NOMO-1 treated with DMSO at 0.1 percent for 48 hours (cell line): ENCODE data around the gene ESX1.
"Not testable (repeated sequence)": the region's sequence is repeated elsewhere in the genome, so short reads cannot be mapped to it uniquely, and the experiment has no call there.

ENCODE experiments used
- DNase-seq: peaks from one replicate; lab custom pipeline; 2025; ENCODE audit not compliant: unreplicated experiment; lab: John Stamatoyannopoulos, UW

ESX1 gene

DNA sequence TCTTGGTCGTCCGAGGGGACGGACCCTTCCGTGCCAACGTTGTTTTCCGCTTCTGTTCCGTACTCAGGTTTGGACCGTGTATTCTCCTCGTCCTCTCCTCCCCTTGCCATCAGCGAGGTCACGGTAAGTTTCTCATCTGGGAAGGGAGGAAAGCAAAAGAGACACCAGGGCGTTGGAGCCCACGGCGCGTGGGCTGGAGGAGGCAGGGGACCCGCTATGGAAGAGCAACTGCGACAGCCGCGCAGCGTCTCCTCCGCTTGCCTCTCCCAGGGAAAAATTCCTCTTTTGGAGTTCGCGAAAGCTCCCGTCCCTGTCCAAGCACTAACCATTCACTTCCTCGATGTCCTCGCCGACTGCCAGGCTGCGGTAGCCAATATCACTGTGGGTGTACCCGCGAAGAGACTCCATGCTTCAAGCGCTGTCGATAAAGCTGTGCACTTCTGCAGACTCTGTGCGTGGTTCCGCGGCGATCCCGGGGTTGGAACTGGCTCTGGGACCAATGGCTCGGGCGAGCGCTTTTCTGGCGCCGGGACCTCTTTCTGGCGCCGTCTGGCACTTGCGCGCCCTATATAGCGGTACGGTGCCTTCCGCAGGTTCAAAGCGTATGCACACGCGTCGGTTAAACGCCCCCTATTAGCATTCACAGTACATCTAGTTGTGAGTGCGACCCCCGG lies at the start of gene ESX1:
TSS of gene ESX1 (minus strand) at position 492 of the 674 bp plus-strand sequence. CDS start at position 408, 84 bp downstream.
- no peak for DNase-seq

DNA sequence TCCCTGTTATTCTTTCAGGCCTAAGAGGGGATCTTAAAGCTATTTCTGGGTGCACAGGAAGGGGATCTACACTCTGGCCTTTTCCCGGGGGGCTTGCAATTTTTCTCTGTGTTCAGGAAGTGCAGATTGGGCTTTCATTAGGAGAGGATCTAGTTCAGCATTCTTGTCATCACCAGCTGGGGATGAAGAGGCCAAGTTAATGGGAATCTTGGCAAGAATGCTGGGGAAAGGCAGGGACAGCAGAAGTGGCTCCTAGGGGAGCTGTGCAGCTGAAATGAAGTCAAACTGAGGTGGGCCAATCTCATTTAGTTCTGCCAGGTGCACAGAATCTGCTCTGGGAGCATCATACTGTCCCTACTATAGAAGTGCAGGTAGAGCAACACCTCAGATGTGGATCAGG lies 40.9 kb upstream of the ESX1 start:
- no peak for DNase-seq

DNA sequence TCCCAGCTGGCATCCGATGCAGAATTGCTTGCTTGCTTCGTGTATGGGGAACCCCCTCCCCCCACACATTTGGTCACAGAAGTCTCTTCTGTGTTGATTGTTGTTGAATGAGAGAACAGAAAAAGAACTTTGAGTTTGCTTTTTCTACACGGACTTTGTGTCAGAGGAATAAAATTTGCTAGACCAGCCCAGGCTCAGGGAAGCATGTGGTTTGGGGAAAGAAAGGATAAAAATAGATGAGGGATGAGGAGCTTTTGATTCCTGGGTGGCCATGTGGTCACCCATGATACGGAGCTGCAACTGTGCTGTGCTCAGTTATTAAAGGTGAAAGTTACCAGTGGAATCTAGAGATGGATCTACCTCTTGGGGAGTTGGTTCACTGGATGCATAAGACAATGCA lies 34.2 kb upstream of the ESX1 start:
- DNase-seq: no peak

DNA sequence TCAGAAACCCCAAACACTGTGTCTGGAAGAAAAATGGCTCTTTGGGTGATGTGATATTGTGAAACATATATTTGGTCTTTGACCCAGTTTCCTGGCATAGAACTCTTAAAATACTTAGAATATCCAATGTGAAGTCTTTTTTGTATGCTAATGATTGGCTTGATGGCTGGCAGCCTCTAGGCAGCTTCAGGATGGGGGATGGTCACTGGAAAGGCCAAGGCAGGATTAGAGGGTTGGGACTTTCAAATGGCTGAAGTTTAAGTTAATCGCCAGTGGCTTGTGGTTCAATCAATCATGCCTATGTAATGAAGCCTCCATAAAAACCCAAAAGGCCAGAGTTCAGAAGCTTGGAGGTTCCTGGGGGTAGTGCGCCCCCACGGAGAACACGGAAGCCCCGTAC lies 33.5 kb upstream of the ESX1 start:
- no peak for DNase-seq

DNA sequence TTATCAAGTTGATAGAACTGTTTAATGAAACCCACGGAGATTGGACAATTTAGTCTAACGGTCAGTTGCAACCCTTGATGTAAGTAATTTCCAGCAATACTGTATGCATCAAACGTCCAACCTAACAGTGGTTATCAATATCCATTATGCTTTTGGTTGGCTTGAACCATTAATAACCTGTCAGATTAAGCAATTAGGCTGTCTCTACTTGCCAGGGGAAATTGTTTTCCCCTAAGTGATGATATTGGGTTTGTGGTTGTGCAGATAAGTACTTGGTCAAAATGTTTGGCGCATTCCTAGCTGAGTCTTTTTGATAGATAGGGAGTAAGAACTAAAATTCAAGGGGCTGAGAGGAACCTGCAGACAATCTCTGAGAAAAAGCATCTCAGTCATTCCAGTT lies 30.5 kb upstream of the ESX1 start:
- no peak for DNase-seq

DNA sequence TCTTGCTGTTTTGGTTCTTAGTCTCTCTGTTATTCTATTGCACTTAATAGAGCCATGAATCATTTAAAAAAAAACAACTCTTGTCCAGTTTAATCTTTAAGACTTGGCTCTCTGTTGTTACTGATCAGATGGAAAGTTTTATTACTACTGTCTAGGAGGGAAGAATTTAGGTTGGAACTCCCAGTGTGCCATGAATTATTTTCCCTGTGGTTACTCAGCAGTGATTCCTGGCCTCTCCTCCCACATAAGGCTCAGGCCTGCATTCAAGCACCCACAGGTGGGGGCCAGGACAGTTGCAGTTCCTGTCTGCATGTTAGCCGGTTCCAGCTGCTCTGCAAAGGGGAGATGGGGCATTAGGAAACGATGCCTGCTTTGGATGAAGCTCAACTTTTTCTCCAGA lies 29.8 kb upstream of the ESX1 start:
- no peak for DNase-seq

DNA sequence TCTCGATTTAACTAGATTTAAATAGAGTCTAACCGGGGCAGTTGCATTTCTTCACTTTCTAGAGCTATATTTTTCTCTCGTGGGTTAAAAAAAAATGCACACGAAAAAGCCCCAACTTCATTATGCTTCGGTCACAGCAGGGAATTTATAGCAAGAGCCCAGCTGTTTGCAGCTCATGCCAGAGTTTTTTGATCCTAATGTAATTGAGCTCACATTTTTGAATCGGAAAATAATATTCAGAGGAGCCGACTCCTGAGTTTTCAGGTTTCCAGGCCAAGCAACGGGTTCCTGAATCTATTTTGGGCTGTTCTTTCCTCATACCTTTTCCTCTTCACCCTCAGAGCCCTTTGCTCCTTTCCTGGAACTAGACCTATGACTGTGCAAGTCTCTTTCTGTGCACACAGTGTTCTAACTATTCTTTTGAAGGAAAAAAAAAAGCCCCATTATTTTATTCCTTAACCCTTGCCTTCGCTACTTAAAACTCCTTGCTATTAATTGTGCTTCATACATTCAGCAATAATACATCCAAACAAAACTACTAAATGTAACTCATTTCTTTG lies 27.5 kb upstream of the ESX1 start:
- no peak for DNase-seq

DNA sequence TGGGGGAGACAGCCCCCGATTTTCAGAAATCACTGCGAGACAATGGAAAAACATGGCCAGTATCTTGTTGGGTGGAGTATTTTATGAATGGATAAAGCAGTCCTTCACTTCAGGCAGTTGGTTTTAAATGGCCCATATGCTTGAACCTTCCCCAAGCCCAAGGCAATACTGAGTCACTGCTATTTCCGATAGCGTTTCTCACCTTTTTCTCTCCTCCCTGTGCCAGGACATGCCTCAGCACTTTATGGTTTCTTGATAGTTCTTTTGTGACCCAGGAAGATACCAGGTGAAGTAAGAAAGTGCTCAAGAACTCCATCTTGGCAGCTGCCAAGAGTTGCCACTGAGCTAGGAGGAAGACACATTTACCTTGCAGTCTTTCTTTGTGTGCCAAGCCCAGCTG lies 26.8 kb upstream of the ESX1 start:
- DNase-seq: no peak

DNA sequence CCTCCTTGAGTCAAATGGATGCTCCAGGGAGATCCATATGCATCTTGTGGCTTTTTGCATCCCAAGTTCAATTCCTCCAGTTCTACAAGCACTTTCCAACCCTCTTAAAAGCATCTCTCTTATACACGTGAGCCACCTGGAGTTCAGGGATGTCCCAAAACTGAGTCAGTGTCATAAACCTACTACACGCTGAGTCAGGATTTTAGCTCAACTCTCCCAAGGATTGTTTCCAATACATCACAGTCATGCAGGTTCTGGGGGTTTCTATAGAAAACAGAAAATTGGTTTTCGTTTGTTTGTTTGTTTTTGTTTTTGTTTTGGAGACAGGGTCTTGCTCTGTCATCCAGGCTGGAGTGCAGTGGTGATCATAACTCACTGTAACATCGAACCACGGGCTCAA lies 25.9 kb upstream of the ESX1 start:
- no peak for DNase-seq

DNA sequence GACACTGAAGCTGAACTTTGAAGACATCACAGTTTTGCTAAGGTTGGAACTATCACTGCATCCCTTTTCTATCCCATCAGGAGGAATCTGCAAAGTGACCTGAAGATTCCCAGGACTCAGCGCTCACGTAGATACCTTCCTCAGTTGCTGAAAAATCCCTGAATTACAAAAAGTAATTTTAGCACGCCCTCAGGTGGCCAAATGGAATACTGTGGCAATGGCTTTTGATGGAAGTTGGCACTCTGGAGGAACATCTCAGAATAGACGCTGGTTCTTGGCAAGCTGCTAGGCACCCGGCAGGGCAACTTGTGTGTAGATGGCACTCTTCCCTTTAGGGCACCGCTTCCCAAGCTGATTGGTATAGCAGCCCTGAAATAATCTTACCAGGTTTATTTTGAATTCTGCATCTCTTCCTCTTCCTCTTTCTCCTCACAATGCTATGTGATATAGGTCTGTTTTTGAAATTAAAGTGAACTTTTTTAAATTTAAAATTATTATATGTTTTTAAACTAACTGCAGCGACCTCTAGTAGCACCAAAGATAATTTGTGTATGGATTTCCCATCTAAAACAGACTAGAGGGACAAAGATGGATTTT lies 16.3 kb upstream of the ESX1 start:
- DNase-seq: no peak

DNA sequence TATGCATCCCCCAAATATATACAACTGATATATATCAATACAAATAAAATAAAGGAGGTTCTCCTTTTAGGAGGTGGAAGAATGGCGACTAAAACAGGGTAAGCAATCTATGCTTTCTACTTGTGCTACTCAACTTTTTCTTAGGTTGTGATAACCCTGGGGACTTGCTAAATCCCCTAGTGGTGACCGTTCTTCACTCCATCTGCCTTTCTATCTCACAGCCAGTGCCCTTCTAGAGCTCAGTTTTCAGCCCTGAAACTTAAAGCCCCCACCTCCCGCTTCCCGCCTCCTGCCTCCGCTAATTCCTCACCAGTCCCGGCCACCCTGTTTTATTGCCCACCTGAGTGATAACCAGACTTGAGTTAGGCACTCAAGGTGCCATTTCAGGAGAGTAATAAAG lies 15.5 kb upstream of the ESX1 start:
- DNase-seq: no peak

DNA sequence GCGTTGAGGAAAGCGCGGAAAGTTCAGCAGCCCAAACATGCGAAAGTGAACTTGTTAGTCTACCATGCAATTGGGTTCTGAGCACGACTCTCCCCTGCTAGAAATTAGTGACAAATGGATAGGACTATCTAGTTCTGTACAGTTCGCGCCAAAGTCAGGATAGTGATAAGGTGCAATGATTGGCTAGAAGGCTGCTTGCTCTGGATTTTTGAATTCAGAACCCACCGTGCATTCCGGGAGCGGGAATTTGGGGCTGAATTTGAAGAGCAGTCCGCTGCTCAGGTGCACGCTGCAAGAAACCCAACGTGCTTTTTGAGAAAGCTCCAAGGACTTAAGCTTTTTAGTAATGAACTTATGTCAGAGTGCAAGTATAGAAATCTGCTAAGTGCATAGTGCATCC lies 732 bp upstream of the ESX1 start:
- no peak for DNase-seq

DNA sequence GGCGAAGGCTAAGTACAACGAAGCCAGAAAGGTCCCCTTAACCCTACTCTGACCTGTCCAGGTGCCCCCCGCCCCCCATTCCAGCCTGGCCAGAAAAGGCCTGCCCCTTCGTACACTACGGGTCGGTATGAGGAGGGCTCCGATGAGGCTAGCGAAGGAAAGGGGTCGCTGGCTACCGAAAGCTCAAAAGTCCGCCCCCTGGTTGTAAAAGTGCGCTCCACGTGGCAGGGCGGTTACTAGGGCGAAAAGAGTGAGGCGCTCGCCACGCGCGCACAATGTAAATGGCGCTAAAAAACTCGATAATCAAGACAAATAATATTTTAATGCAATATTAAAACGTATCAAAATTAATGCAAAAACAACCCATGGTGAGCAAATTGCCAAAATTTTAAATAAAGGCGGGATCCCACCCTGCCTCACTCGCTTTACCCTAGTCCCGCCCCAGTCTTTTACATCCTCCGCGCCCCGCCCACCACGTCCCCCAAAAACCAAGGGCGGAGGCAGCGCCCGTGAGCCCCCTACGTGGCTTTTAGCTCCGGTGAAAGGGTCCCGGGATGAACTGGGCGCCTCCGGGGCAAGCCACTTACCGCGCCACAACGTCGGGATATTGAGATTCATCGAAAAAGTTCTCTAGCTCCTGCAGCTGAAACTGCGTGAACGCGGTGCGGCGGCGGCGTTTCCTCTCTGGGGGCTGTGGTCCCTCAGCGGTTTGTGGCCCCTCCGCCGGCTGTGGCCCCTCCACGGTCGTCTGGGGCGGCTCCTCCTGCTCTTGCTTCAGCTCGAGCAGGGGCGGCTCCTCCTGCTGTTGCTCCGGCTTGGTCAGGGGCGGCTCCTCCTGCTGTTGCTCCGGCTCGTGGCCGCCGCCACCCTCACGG lies 929 bp downstream of the ESX1 start:
- no peak for DNase-seq

DNA sequence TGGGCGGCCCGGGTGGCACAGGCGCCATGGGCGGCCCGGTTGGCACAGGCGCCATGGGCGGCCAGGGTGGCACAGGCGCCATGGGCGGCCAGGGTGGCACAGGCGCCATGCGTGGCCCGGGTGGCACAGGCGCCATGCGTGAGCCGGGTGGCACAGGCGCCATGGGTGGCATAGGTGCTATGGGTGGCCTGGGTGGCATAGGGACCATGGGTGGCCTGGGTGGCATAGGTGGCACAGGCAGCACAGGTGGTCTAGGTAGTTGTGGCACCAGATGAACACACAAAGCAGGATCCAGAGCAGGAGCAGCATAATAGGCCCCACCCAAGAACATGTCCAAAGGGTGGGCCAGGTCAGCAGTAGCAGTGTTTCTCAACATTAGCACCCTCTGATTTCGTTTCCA lies 4.3 kb downstream of the ESX1 start:
- no peak for DNase-seq

DNA sequence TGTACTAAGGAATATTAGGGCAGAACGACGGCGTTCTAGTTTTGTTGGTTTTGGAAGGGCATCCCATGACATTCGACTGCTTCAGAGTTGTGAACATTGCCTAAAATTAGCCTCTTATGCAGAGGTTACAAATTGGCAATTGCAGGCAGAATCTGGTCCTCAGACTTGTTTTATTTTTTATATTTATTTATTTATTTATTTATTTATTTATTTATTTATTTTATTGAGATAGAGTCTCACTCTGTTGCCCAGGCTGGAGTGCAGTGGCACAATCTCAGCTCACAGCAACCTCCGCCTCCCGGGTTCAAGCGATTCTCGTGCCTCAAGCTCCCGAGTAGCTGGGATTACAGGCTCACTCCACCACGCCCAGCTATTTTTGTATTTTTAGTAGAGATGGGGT lies 24.7 kb downstream of the ESX1 start:
- not testable (repeated sequence) for DNase-seq

DNA sequence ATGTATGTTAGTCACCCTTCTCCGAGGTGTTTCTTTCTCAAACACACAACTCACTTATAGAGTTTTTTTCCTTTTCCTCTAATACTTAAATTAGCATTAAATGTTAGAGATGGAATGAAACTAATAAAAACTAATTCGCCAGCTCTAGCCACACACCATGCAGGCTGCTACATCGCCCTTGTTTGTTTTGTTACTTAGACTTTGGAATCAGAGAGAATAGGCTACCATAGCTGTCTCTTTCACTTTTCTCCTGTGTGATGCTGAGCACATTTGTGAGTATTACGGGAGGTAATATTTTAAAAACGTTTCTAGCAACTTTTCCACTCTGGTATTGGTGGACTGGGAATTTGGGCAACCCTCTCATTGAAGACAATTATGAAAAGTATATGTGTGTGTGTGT lies 43.5 kb downstream of the ESX1 start:
- DNase-seq: no peak

DNA sequence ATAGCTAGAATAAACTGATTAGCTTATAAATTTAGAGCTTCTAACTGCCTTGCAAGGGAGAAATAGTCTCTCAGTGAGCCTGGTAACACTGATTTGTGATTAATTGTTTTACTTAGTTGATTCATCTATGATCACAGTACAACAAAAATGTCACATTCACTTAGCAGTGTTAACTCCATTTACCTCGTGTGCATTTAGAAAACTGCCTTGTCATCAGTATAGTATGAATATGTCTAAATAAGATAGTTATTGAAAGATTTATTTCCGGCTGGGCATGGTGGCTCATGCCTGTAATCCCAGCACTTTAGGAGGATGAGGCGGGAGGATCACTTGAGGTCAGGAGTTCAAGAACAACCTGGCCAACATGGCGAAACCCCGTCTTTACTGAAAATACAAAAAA lies 49.2 kb downstream of the ESX1 start:
- DNase-seq: no peak
